ENCODE data around the gene IGF1.

- TF ChIP-seq ZNF274 (IDR thresholded peaks at IDR 0.05; ENCODE audit: low read depth, low read length) (no peak), SUZ12 (IDR thresholded peaks at IDR 0.05; ENCODE audit: extremely low read depth, insufficient read depth, insufficient read length) (no peak), YY1 (IDR thresholded peaks at IDR 0.05; ENCODE audit: insufficient read depth, insufficient read length) (no peak)
These were observed 108.3 kb downstream of the IGF1 start for GRCh38 chr12:102372087-102372486.
